Stimulated activated CD8-positive, alpha-beta memory T cell treated with anti-CD3 and anti-CD28 coated beads, Interleukin-2, amount 100 ng/mL, for 48 hours (primary cell): ENCODE measurements around the gene DDO.

Source experiments
- DNase-seq, 2 donors: peaks; one replicate each; pipeline ENCODE4 v3.0.0-alpha.2; 2020; ENCODE audit warnings: low read depth in 2 of 2

The DDO gene

GRCh38 chr6:110421749-110422443 lies 6.5 kb upstream of the DDO start:
- no peak for DNase-seq

- no peak for DNase-seq
Measured at GRCh38 chr6:110419028-110419739, 3.8 kb upstream of the DDO start.

- no peak for DNase-seq
Measured at GRCh38 chr6:110418594-110418993, 3.2 kb upstream of the DDO start.

GRCh38 chr6:110414669-110415068 lies 706 bp downstream of the DDO start:
- DNase-seq: no peak

GRCh38 chr6:110412360-110412759 lies 3.0 kb downstream of the DDO start:
- no peak for DNase-seq

- no peak for DNase-seq
Measured at GRCh38 chr6:110410511-110410910, 4.9 kb downstream of the DDO start.

- DNase-seq: no peak
Measured at GRCh38 chr6:110409794-110410193, 5.6 kb downstream of the DDO start.

- DNase-seq: no peak
Measured at GRCh38 chr6:110408901-110409300, 6.5 kb downstream of the DDO start.

- no peak for DNase-seq
Measured at GRCh38 chr6:110404607-110405006, 10.8 kb downstream of the DDO start.

GRCh38 chr6:110401585-110402176 lies 13.7 kb downstream of the DDO start:
- no peak for DNase-seq

GRCh38 chr6:110400208-110400607 lies 15.2 kb downstream of the DDO start:
- no peak for DNase-seq

- no peak for DNase-seq
Measured at GRCh38 chr6:110399219-110400071, 15.9 kb downstream of the DDO start.

GRCh38 chr6:110398778-110399177 lies 16.6 kb downstream of the DDO start:
- no peak for DNase-seq

- DNase-seq: no peak
Measured at GRCh38 chr6:110395221-110395620, 20.2 kb downstream of the DDO start.

GRCh38 chr6:110394409-110394808 lies 21.0 kb downstream of the DDO start:
- DNase-seq: no peak

- DNase-seq: no peak
Measured at GRCh38 chr6:110392727-110393126, 22.6 kb downstream of the DDO start.

- no peak for DNase-seq
Measured at GRCh38 chr6:110390404-110390803, 25.0 kb downstream of the DDO start.

GRCh38 chr6:110389689-110390382 lies 25.5 kb downstream of the DDO start:
- no peak for DNase-seq

GRCh38 chr6:110387986-110388385 lies 27.4 kb downstream of the DDO start:
- no peak for DNase-seq

GRCh38 chr6:110385458-110385863 lies 29.9 kb downstream of the DDO start:
- DNase-seq: no peak

- DNase-seq: no peak
Measured at GRCh38 chr6:110378552-110378951, 36.8 kb downstream of the DDO start.

- DNase-seq: no peak
Measured at GRCh38 chr6:110369066-110369465, 46.3 kb downstream of the DDO start.
